ENCODE measurements around the gene SPRED2.

DNA sequence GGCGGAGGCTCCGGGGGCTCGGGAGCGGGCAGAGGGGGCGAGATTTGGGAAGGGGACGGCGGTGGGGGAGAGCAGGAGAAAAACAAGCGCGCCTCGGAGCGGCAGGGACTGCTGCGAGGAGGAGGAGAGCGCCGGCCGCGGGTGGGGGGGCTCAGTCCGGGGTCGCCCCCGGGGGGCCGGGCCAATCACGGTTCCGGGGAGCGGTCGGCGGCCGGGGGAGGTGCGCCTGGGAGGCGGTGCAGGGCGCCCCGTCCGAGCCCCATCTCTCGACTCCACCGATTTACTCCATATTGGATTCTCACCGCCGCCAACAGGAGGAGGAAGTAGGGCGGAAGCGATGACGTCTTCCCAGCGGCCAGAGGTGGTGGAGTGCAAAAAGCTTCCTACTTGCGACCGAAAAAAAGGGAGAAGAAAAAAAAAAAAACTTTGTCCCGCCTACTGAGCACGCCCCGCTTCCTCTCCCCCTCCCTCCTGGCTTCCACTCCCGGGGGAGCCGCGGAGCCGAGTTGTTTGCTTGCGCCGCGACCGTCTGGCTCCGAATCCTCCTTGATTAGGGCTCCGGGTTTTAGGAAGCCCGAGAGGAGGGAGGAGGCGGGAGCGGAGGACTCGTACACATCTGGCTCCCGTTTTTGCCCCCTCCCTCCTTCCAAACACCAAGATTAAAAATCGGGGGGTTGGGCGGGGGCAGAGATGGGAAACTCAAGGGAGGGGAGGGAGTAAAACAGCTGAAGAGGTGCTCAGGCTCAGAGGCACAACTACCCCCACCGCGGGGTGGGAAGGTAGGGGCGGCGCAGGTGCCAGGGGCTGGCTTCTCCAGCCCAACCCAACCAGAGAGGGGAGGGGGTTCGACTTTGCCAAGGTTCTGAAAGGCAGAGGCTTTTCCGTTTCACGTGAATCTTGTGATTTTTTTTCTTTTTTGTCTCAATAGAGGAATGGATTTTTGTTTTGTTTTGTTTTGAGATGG is at the start of gene SPRED2:
- TF ChIP-seq, protein P1, sequence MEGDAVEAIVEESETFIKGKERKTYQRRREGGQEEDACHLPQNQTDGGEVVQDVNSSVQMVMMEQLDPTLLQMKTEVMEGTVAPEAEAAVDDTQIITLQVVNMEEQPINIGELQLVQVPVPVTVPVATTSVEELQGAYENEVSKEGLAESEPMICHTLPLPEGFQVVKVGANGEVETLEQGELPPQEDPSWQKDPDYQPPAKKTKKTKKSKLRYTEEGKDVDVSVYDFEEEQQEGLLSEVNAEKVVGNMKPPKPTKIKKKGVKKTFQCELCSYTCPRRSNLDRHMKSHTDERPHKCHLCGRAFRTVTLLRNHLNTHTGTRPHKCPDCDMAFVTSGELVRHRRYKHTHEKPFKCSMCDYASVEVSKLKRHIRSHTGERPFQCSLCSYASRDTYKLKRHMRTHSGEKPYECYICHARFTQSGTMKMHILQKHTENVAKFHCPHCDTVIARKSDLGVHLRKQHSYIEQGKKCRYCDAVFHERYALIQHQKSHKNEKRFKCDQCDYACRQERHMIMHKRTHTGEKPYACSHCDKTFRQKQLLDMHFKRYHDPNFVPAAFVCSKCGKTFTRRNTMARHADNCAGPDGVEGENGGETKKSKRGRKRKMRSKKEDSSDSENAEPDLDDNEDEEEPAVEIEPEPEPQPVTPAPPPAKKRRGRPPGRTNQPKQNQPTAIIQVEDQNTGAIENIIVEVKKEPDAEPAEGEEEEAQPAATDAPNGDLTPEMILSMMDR (IDR thresholded peaks at IDR 0.05; ENCODE audit: borderline replicate concordance, extremely low read depth, low read length, poor library complexity, severe bottlenecking), result no peak
- no peak for TF ChIP-seq EZH2 (IDR thresholded peaks at IDR 0.05; ENCODE audit: borderline replicate concordance, low read depth, low read length, severe bottlenecking)

All from DND-41 (cell line).